Endothelial cell (in vitro differentiated cells): ENCODE results near the gene KMT2C. TPM values are rescaled to one million over a fixed set of nuclear protein-coding genes. Genes with fewer than 3 reads are reported as not detected.
"Not testable (repeated sequence)": the region's sequence is repeated elsewhere in the genome, so short reads cannot be mapped to it uniquely, and the experiment has no call there.

ENCODE experiments used
- DNase-seq: peaks from one replicate; pipeline ENCODE4 v3.0.0; 2021; ENCODE audit warnings: low spot score
- H3K27ac Mint-ChIP-seq: one replicate; pipeline ENCODE4 v1.8.0; 2021; ENCODE audit warnings: mixed read lengths, inconsistent platforms; ENCODE audit not compliant: unreplicated experiment
- H3K27me3 Mint-ChIP-seq: one replicate; pipeline ENCODE4 v1.8.0; 2021; ENCODE audit warnings: mild to moderate bottlenecking, moderate library complexity, mixed read lengths, inconsistent platforms; ENCODE audit not compliant: unreplicated experiment
- H3K36me3 Mint-ChIP-seq: one replicate; pipeline ENCODE4 v1.8.0; 2021; ENCODE audit warnings: mild to moderate bottlenecking, low read depth, mixed read lengths, inconsistent platforms; ENCODE audit not compliant: unreplicated experiment
- H3K4me1 Mint-ChIP-seq: one replicate; pipeline ENCODE4 v1.8.0; 2021; ENCODE audit warnings: mild to moderate bottlenecking, mixed read lengths, inconsistent platforms; ENCODE audit not compliant: unreplicated experiment
- H3K4me3 Mint-ChIP-seq: one replicate; pipeline ENCODE4 v1.8.0; 2021; ENCODE audit warnings: mild to moderate bottlenecking, mixed read lengths, inconsistent platforms; ENCODE audit not compliant: unreplicated experiment
- H3K9me3 Mint-ChIP-seq: one replicate; pipeline ENCODE4 v1.8.0; 2021; ENCODE audit warnings: mixed read lengths, inconsistent platforms; ENCODE audit not compliant: unreplicated experiment
- total RNA-seq: library from RNA; stranded (reverse); fragmentation: NEBNext Ultra II Directional; extraction: Animal tissue kit (Norgen Biotek cat#: 25700); gene quantifications from one replicate; pipeline ENCODE4 v1.2.1, GENCODE V29; 2021; ENCODE audit not compliant: unreplicated experiment
- TF ChIP-seq, protein P1 (sequence below): fragments of 200-600 bp; sonication (generic); IDR thresholded peaks from one replicate; pipeline ENCODE4 v1.5.0; 2021; ENCODE audit warnings: antibody characterized with exemption; ENCODE audit not compliant: unreplicated experiment

Gene KMT2C
- total RNA-seq, 1 donor from 2014 or later, result 59.8 TPM

DNA sequence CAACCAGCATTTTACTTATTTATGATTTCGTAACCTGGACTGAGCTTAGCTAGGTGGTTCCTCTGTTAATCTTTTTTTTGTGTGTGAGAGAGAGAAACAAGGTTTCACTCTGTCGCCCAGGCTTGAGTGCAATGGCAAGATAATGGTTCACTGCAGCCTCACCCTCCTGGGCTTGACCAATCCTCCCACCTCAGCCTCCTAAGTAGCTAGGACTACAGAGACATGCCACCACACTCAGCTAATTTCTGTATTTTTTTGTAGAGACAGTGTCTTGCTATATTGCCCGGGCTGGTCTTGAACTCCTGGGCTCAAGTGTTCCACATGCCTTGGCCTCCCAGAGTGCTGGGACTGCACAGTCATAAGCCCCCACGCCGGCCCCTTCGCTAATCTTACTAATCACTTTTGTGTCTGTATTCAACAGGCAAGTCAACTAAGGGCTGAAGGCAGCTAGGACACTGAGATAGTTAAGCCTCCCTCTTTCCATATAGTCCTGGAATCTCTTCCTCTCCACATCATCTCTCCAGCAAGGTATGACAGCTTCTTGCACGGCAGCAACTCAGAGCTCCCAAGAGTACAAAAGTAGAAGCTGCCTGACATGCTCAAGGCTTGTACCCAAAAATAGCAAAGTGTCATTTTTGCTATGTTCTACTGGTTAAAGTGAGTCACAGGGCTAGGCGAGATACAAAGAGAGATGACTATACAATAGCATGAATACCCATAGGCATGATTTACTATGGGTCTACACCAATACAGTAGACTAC, 11.3 kb downstream of the KMT2C start:
- H3K4me3 Mint-ChIP-seq, result no peak overlapping the region
- no peaks in the 10 kb centered on the region for H3K9me3 Mint-ChIP-seq
- H3K4me1 Mint-ChIP-seq, result peaks cover 5% of the 10 kb centered on the region
- no peak overlapping the region for H3K27ac Mint-ChIP-seq
- H3K27me3 Mint-ChIP-seq, result no peaks in the 10 kb centered on the region
- DNase-seq, result no peak
- H3K36me3 Mint-ChIP-seq, result no peaks in the 10 kb centered on the region
- TF ChIP-seq, protein P1, sequence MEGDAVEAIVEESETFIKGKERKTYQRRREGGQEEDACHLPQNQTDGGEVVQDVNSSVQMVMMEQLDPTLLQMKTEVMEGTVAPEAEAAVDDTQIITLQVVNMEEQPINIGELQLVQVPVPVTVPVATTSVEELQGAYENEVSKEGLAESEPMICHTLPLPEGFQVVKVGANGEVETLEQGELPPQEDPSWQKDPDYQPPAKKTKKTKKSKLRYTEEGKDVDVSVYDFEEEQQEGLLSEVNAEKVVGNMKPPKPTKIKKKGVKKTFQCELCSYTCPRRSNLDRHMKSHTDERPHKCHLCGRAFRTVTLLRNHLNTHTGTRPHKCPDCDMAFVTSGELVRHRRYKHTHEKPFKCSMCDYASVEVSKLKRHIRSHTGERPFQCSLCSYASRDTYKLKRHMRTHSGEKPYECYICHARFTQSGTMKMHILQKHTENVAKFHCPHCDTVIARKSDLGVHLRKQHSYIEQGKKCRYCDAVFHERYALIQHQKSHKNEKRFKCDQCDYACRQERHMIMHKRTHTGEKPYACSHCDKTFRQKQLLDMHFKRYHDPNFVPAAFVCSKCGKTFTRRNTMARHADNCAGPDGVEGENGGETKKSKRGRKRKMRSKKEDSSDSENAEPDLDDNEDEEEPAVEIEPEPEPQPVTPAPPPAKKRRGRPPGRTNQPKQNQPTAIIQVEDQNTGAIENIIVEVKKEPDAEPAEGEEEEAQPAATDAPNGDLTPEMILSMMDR, result no peak

DNA sequence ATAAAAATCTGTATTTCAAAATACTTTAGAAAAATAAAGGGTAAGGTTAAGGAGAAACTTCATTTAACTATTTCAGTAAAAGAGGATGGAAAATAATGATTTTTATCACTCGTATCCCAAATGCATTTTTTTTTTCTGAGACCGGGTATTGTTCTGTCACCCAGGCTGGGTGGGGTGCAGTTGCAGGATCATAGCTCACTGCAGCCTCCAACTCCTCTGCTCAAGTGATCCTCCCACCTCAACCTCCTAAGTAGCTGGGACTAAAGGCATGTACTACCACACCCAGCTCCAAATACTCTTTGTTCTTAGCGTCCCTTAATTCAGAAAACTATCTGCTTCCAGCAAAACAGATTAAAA, 11.8 kb downstream of the KMT2C start:
- no peaks in the 10 kb centered on the region for H3K27me3 Mint-ChIP-seq
- no peaks in the 10 kb centered on the region for H3K9me3 Mint-ChIP-seq
- H3K27ac Mint-ChIP-seq, result no peak overlapping the region
- peaks cover 5% of the 10 kb centered on the region for H3K4me1 Mint-ChIP-seq
- H3K4me3 Mint-ChIP-seq, result no peak overlapping the region
- H3K36me3 Mint-ChIP-seq, result no peaks in the 10 kb centered on the region
- no peak for DNase-seq
- TF ChIP-seq, protein P1, result no peak

DNA sequence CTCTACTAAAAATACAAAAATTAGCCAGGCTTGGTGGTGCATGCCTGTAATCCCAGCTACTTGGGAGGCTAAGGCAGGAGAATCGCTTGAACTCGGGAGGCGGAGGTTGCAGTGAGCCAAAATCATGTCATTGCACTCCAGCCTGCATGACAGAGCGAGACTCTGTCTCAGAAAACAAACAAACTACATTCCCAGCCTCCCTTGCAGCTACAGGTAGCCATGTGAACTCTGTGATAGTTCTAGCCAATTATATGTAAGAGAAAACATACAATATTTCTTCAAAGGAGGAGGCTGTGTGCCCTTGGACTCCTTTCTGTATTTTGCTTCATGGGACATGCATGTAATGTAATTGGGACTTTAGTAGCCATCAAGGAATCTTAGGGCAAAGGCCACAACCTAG, 12.6 kb downstream of the KMT2C start:
- H3K27ac Mint-ChIP-seq, H3K4me1 Mint-ChIP-seq, H3K36me3 Mint-ChIP-seq, H3K9me3 Mint-ChIP-seq, H3K27me3 Mint-ChIP-seq, DNase-seq, H3K4me3 Mint-ChIP-seq: not testable (repeated sequence)

DNA sequence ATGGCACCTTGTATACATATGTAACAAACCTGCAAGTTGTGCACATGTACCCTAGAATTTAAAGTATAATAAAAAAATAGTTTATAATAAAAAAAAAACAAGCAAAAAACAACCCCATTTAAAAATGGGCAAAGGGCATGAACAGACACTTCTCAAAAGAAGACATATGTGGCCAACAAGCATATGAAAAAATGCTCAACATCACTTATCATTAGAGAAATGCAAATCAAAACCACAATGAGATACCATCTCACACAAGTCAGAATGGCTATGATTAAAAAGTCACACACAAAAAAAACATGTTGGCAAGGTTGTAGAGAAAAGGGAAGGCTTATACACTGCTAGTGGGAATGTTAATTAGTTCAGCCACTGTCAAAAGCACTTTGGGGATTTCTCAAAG, 14.9 kb downstream of the KMT2C start:
- not testable (repeated sequence) for H3K36me3 Mint-ChIP-seq, DNase-seq, H3K4me1 Mint-ChIP-seq, H3K27me3 Mint-ChIP-seq, H3K27ac Mint-ChIP-seq, H3K9me3 Mint-ChIP-seq, H3K4me3 Mint-ChIP-seq

DNA sequence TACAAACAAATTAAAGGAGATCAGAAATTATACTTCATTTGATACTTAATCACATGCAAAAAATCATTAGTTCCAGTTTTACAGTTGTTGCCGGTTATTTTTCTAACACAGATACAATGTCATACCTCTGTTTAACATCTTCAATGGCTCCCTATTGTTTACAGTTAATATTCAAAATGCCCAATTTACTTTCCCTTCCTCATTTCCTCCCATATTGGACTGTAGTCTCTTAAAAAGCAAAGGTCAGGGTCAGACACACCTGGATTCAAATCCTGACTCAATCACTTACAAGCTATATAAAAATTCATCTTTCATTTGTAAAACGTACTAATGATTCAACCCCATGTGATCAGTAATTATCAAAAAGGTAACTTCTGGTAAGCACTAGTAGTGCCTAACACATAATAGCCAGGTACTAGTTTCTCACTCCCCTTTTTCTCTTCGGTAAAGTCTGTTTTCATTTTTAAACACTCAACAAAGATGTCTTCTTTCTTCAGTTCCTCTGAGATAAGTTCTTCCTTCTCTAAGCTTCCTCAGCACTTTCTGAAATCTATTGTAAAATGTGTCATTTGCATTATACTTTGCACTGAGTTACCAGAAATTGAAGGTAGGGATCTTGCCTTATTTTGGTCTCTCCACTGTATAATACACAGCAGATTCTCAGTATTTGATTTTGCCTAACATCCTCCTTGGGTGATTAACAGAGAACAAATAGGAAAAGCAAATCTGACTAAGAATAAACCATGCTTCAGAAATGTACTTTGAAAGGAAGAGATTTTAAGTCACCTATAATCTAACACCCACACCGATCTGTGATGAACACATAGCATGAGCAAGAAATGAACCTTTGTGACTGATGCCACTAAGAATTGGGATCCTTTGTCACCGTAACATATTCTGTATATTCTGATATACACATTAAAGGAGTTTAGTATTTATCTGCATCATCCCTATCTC, 16.1 kb downstream of the KMT2C start:
- TF ChIP-seq, protein P1, result no peak
- H3K27ac Mint-ChIP-seq, result no peak overlapping the region
- no peak overlapping the region for H3K4me3 Mint-ChIP-seq
- no peaks in the 10 kb centered on the region for H3K27me3 Mint-ChIP-seq
- peaks cover 5% of the 10 kb centered on the region for H3K4me1 Mint-ChIP-seq
- H3K36me3 Mint-ChIP-seq, result no peaks in the 10 kb centered on the region
- DNase-seq, result no peak
- no peaks in the 10 kb centered on the region for H3K9me3 Mint-ChIP-seq

DNA sequence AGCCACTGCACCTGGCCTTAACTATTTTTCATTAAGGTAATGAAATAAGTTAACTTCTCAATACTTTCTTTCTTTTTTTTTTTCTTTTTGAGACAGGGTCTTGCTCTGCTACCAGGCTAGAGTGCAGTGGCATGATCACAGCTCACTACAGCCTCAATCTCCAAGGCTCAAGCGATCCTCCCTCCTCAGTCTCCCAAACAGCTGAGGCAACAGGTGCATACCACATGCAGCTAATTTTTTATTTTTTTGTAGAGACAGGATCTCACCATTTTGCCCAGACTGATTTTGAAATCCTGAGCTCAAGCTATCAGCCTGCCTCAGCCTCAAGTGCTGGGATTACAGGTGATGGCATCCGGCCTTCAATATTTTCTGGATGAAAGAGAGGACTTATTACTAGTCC, 21.0 kb downstream of the KMT2C start:
- TF ChIP-seq, protein P1, result no peak
- no peak for DNase-seq
- Mint-ChIP-seq H3K27me3 (peaks cover 1% of the 10 kb centered on the region), H3K4me3 (no peak overlapping the region), H3K27ac (no peak overlapping the region), H3K36me3 (no peaks in the 10 kb centered on the region), H3K9me3 (no peaks in the 10 kb centered on the region), H3K4me1 (peaks cover 8% of the 10 kb centered on the region)
